HG03045 (cell line): ENCODE data around the gene ACOX3.
A peak's percentile ranks its signal among the peaks of the same experiment; 100 is the strongest.

ENCODE experiments used
- ATAC-seq: cut with Tn5 transposase; IDR thresholded peaks from one replicate; pipeline ENCODE4 v1.9.1; 2021; ENCODE audit warnings: mild to moderate bottlenecking, moderate library complexity; ENCODE audit not compliant: unreplicated experiment

ACOX3 gene

GRCh38 chr4:8468746-8469535 lies 28.4 kb upstream of the ACOX3 start:
- no peak for ATAC-seq

- ATAC-seq = no peak
Observed at GRCh38 chr4:8467016-8467415, 26.5 kb upstream of the ACOX3 start.

DNA sequence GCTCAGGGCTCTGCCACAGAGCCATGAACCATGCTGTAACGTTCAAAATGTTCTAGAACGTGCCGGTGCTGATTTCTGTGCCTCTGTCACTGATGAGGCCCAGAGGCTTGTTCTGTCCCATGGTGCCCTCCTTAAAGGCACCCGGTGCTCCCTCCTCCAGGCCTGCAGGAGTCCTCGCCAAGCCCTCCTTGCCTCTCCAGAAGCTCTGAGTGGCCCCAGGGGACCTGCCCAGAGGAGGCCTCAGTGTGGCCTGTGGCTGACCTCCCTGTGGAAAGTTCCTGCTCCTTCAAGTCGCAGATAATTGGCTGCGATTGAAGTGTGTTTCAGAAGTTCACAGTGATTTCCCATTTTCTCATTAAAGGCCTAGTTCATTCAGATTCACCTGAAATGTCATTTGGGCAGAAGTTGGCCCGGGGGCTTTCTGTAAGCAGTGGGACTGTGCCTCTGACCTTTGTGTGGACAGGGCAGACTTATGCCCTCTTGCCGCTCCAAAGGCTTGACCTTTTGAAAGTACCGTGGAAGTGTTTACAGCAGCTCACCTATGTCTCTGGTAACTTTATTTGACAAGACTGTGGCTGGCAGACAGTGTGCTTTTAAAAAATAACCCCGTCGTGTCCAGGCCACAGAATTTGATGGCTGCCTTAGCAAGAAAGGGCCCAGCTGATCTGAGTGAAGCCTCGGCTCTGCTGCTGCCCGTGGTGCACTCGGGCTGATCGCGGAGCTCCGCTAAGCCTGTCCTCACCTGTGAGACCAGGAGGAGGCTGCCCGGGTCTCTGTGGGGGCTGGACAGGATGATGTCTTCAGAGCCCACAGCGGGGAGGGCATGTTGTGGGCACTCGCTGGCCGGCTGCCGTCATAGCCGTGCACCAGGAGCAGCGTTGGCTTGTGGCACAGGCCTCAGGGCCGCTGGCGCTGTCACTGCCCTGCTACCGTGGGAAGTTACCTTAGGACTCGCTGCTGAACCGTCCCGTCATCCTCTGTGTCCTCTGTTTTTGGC lies 25.4 kb upstream of the ACOX3 start:
- no peak for ATAC-seq

DNA sequence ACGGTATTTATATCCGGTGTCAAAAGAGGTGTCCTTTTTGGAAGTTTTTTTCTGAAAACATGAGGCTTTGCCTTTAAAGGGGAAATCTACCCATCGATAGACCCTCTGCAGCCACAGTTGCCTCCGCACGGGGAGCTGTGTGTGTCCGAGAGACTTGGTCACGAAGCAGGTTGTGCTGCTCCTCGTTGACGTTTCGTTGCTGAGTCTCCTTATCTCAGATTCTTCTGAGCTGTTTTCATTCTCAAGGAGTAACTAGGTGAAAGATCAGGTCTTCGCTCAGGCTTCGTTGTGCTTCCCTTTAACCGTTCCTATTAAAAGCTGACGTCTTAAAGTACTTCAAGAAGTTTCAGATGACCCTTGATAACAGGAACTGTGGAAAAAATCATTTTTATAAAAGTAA lies 23.9 kb upstream of the ACOX3 start:
- no peak for ATAC-seq

DNA sequence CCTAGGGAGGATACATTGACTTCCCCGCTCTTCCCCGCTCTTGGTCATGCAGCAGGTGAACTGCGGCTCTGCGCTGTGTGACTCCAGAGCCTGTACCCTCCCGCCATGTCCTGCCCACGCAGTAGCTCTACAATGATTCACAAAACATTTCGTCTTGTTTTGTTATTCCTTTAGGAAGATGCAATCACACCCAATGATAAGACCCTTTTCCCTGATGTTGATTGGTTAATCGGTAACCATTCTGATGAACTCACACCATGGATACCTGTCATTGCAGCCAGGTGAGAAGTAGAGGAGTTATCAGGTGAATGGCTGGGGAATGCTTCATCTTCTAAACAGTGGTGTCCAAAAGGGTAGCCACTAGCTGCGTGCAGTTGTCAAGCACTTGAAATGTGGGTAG lies 23.3 kb upstream of the ACOX3 start:
- no peak for ATAC-seq

DNA sequence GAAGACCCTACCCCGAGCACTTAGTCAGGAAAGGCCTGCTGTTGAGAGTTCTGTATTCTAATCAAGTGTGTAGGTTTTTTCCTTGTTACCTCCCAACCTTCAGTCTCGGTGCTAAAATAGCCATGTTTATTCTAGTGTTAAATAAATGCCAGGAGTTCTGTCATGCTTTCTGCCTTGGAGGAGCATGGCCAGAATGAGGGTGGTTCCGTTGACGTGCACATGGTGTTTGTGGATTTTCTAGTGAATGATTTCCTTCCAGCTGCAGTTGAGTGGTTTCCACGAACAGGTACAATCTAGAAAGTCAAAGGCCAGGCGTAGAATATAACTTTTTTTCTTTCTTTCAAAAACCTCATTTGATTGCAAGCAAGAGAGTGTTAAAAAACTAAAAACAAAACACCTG lies 21.1 kb upstream of the ACOX3 start:
- no peak for ATAC-seq

- ATAC-seq = no peak
Observed at GRCh38 chr4:8461086-8461485, 20.6 kb upstream of the ACOX3 start.

GRCh38 chr4:8459867-8460445 lies 19.4 kb upstream of the ACOX3 start:
- no peak for ATAC-seq

DNA sequence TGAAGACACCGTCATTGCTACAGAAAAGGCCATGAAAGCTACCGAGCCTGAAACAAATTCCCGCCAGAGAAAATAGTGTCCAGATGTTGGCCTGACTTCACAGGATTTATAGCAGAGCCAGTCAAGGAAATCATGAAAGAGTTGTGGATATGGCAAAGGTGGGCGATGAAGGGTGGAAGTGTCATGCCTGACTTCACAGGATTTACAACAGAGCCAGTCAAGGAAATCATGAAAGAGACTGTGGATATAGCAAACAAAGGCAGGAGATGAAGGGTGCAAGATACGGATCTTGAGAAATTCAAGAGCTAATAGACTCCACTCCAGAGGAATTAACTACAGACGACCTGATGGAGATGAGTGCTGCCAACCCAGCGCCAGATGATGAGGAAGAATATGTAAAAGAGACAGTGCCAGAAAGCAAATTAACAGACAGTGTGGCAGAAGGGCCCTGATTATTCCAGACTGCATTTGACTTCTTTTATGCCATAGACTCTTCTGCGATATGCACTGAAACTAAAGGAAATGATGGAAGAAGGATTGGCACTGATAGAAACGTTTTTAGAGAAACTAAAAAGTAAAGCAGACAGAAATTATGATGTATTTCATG lies 17.2 kb upstream of the ACOX3 start:
- no peak for ATAC-seq

- no peak for ATAC-seq
Observed at GRCh38 chr4:8453957-8454356, 13.4 kb upstream of the ACOX3 start.

GRCh38 chr4:8451440-8452182 lies 11.1 kb upstream of the ACOX3 start:
- no peak for ATAC-seq

GRCh38 chr4:8446122-8446521 lies 5.6 kb upstream of the ACOX3 start:
- ATAC-seq = no peak

DNA sequence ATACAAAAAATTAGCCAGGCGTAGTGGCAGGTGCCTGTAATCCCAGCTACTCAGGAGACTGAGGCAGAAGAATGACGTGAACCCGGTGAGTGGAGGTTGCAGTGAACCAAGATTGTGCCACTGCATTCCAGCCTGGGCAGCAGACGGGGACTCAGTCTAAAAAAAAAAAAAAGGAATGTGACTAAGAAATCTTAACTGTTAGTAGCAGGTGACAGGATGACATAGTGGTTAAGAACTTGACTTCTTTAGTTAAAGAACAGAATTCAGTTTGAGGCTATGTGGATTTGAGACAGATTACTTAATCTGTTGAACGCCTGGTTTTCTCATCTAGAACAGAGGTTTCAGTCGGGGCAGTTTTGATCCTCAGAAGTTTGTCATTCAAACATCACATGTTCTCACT lies 3.3 kb upstream of the ACOX3 start:
- no peak for ATAC-seq

DNA sequence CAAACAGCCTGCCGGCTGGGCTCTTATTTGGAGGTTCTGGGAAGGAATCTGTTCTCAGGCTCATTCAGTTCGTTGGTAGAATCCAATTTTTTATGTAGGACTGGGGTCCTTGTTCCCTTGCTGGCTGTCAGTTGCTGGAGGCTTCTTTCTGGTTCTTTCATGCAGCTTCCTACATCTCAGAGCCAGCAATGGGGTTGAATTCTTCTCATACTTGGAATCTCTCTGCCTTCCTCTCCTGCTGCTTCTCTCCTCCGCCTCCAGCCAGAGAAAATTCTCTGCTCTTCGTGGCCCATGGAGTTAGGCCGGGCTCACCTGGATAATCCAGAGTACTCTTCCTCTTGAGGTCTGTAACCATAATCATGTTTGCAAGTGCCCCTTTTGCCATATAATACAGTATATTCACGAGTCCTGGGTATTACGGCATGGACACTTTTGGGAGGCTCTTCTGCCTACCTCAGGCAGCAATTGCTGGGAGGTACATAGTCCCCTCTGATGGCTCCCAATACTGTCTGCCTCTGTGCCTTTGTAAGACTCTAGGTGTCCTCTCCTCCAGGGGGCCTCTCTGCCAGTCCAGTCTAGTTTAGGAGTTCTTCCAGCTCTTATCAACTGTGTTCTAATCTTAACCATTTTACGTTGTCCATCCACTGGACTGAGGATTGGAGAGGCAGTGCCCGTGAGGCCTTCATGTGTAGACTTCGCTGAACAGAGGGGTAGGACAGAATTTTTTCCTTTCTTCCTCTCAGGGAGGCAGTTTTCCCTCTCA lies 2.3 kb upstream of the ACOX3 start:
- no peak for ATAC-seq

DNA sequence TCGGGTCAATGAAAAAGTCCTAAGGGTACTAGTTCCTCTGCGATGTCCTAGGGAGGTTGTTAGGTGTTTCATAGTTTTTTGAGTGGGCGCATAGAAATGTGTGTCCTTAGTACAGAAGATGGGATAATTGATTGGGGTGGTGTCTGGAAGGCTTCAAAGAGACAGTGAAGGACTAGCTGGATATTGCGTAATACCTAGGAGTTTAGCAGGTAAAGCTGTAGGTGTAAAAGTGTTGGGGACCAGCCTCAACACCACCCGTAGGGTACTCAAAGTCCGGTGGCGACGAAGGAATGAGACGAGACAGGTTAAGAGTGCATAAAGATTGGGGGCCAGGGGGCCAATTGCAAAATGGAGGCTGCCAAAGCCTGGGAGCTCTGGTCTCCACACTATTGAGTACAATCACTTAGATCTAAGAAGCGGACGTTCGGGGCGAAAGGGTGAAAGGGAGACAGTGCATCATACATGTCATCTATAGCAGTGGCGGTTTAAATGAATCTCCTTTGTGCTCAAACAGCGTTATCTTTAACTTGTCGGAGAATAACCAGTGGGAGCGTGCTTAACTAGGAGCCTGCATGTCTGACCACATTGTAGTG lies 1.1 kb upstream of the ACOX3 start:
- no peak for ATAC-seq

DNA sequence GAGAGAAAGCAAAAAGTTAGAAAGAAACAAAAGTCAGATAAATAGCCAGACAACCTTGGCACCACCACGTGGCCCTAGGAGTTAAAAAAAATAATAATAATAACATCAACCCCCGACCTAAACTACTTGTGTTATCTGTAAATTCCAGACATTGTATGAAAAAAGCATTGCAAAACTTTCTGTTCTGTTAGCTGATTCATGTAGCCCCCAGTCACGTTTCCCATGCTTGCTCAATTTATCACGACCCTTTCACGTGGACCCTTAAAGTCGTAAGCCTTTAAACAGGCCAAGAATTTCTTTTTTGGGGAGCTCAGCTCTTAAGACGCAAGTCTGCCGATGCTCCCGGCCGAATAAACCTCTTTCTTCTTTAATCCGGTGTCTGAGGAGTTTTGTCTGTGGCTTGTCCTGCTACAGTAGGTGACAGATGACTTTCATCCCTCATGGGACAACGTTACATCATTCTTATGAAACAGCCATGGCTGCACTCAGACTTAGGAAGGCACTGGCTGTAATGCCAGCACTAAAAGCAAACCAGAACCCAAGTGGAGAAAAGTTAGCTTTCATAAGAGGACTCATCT lies 520 bp downstream of the ACOX3 start:
- ATAC-seq = peak; percentile 14

- no peak for ATAC-seq
Observed at GRCh38 chr4:8439168-8439567, 1.4 kb downstream of the ACOX3 start.

GRCh38 chr4:8438743-8439142 lies 1.8 kb downstream of the ACOX3 start:
- ATAC-seq = no peak

DNA sequence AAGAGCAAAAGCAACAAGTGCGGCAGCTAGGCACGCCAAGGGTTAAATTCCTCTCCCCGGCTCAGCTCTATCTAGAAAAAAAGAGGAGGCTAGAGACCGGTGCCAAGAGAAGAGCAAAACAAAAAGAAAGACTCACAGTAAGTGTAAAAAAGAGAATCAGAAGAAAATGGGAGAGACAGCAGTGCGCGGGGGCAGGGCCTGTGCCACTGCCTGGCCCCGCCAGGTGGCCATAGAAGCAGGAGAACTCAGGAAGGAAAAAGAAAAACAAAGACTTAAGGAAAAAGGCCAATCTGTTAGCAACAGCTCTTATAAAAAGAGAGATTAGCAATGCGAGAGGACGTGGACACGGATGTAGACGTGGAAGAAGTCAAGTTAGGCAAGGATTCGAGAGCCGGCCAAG lies 3.2 kb downstream of the ACOX3 start:
- ATAC-seq = no peak
